MM.1S (cell line): ENCODE data around the gene CSTPP1.

Source experiments
- DNase-seq: peaks from one replicate; pipeline ENCODE4 v3.0.0-alpha.2; 2015
- H2AFZ ChIP-seq: fragments of 300-600 bp; sonication (generic); 2 replicates; pipeline ENCODE4 v1.6.0; 2016; ENCODE audit warnings: antibody characterized with exemption, low read length
- H3F3A ChIP-seq: fragments of 300-600 bp; sonication (generic); 2 replicates; pipeline ENCODE4 v1.6.1; 2016; ENCODE audit warnings: mild to moderate bottlenecking, antibody characterized with exemption, low read length, moderate library complexity, mixed read lengths; ENCODE audit not compliant: insufficient read depth
- H3K27ac ChIP-seq: fragments of 300-600 bp; sonication (generic); 2 replicates; pipeline ENCODE4 v1.5.1; 2016; ENCODE audit warnings: mild to moderate bottlenecking, low read length
- H3K27me3 ChIP-seq: fragments of 300-600 bp; sonication (generic); replicated peaks from 2 replicates; pipeline ENCODE4 v1.6.0; 2016; ENCODE audit warnings: low read length; ENCODE audit not compliant: insufficient read depth
- H3K36me3 ChIP-seq: fragments of 300-600 bp; sonication (generic); replicated peaks from 2 replicates; pipeline ENCODE4 v1.6.1; 2016; ENCODE audit warnings: mild to moderate bottlenecking, low read length, mixed read lengths; ENCODE audit not compliant: insufficient read depth
- H3K4me1 ChIP-seq: fragments of 300-600 bp; sonication (generic); 2 replicates; pipeline ENCODE4 v1.6.1; 2016; ENCODE audit warnings: low read length, mixed read lengths
- H3K4me2 ChIP-seq: fragments of 300-600 bp; sonication (generic); 2 replicates; pipeline ENCODE4 v1.6.0; 2016; ENCODE audit warnings: low read depth, low read length
- H3K4me3 ChIP-seq: fragments of 300-600 bp; sonication (generic); 2 replicates; pipeline ENCODE4 v1.5.1; 2016; ENCODE audit warnings: low read length, mixed read lengths
- H3K79me2 ChIP-seq: fragments of 300-600 bp; sonication (generic); 2 replicates; pipeline ENCODE4 v1.6.1; 2016; ENCODE audit warnings: mixed run types, low read length, mixed read lengths
- H3K9ac ChIP-seq: fragments of 300-600 bp; sonication (generic); 2 replicates; pipeline ENCODE4 v1.6.1; 2016; ENCODE audit warnings: low read length, mixed read lengths
- H3K9me2 ChIP-seq: fragments of 300-600 bp; sonication (generic); replicated peaks from 2 replicates; pipeline ENCODE4 v1.6.1; 2016; ENCODE audit warnings: mild to moderate bottlenecking, low read length, mixed read lengths; ENCODE audit not compliant: insufficient read depth
- H3K9me3 ChIP-seq: fragments of 300-600 bp; sonication (generic); replicated peaks from 2 replicates; pipeline ENCODE4 v1.6.1; 2016; ENCODE audit warnings: mild to moderate bottlenecking, low read length, mixed read lengths; ENCODE audit not compliant: insufficient read depth
- H4K20me1 ChIP-seq: fragments of 300-600 bp; sonication (generic); 2 replicates; pipeline ENCODE4 v1.6.1; 2016; ENCODE audit warnings: mild to moderate bottlenecking, low read length, moderate library complexity, mixed read lengths; ENCODE audit not compliant: insufficient read depth
- CTCF ChIP-seq: fragments of 300-600 bp; sonication (generic); IDR thresholded peaks from 2 replicates; pipeline ENCODE4 v1.5.1; 2016; ENCODE audit warnings: antibody characterized with exemption, low read length, mixed read lengths
- EZH2 ChIP-seq: fragments of 300-600 bp; sonication (generic); optimal IDR thresholded peaks from 2 replicates; pipeline ENCODE3; 2017; ENCODE audit warnings: low read depth, mild to moderate bottlenecking, antibody characterized with exemption, low read length, mixed read lengths
- EZH2phosphoT487 ChIP-seq: fragments of 300-600 bp; sonication (generic); IDR thresholded peaks from 2 replicates; pipeline ENCODE4 v1.6.1; 2018; ENCODE audit warnings: antibody characterized with exemption, low read length

The CSTPP1 gene

GRCh38 chr11:46906609-46907041 is 29.9 kb upstream of the CSTPP1 start:
- Histone ChIP-seq H3K36me3 (no peaks in the 10 kb centered on the region), H3K9ac (no peak overlapping the region), H3K27ac (no peak overlapping the region), H3K4me1 (no peaks in the 10 kb centered on the region), H3K27me3 (no peaks in the 10 kb centered on the region), H4K20me1 (no peaks in the 10 kb centered on the region), H3K9me2 (no peaks in the 10 kb centered on the region), H3K9me3 (no peaks in the 10 kb centered on the region), H3K4me2 (no peak overlapping the region), H3K4me3 (no peak overlapping the region), H3K79me2 (no peaks in the 10 kb centered on the region), H3F3A (no peaks in the 10 kb centered on the region), H2AFZ (no peak overlapping the region)
- no peak for TF ChIP-seq CTCF
- no peak for TF ChIP-seq EZH2phosphoT487
- no peak for TF ChIP-seq EZH2
- no peak for DNase-seq

GRCh38 chr11:46907606-46908005 is 29.0 kb upstream of the CSTPP1 start:
- DNase-seq, result no peak
- TF ChIP-seq CTCF (no peak), EZH2phosphoT487 (no peak), EZH2 (no peak)
- no peak overlapping the region for H3K4me2 ChIP-seq
- H3K79me2 ChIP-seq, result no peaks in the 10 kb centered on the region
- H3K9ac ChIP-seq, result no peak overlapping the region
- no peaks in the 10 kb centered on the region for H3K36me3 ChIP-seq
- H4K20me1 ChIP-seq, result no peaks in the 10 kb centered on the region
- H3K9me3 ChIP-seq, result no peaks in the 10 kb centered on the region
- H3K4me1 ChIP-seq, result no peaks in the 10 kb centered on the region
- no peaks in the 10 kb centered on the region for H3F3A ChIP-seq
- H3K27me3 ChIP-seq, result no peaks in the 10 kb centered on the region
- no peak overlapping the region for H2AFZ ChIP-seq
- H3K9me2 ChIP-seq, result no peaks in the 10 kb centered on the region
- no peak overlapping the region for H3K4me3 ChIP-seq
- H3K27ac ChIP-seq, result no peak overlapping the region

GRCh38 chr11:46912526-46913150 is 23.9 kb upstream of the CSTPP1 start:
- Histone ChIP-seq H3K4me1 (no peaks in the 10 kb centered on the region), H3F3A (no peaks in the 10 kb centered on the region), H3K27me3 (peaks cover 23% of the 10 kb centered on the region), H3K9ac (no peak overlapping the region), H2AFZ (no peak overlapping the region), H4K20me1 (no peaks in the 10 kb centered on the region), H3K4me2 (no peak overlapping the region), H3K9me3 (no peaks in the 10 kb centered on the region), H3K36me3 (no peaks in the 10 kb centered on the region), H3K9me2 (no peaks in the 10 kb centered on the region), H3K27ac (no peak overlapping the region), H3K4me3 (no peak overlapping the region), H3K79me2 (no peaks in the 10 kb centered on the region)
- no peak for TF ChIP-seq CTCF
- no peak for TF ChIP-seq EZH2
- no peak for TF ChIP-seq EZH2phosphoT487
- no peak for DNase-seq
